Measurements from ENCODE around the gene CARD10.

- TF ChIP-seq CTCF (IDR thresholded peaks at IDR 0.05) (no peak), POLR2A (IDR thresholded peaks at IDR 0.05) (no peak)
Observed at GRCh38 chr22:37516456-37516855, 2.8 kb downstream of the CARD10 start.

All from body of pancreas (tissue), 4 donors.